HG02852 (cell line): ENCODE data around the gene CLK3.
"Not testable (repeated sequence)": the region's sequence is repeated elsewhere in the genome, so short reads cannot be mapped to it uniquely, and the experiment has no call there.

Source experiments
- ATAC-seq: cut with Tn5 transposase; IDR thresholded peaks from one replicate; pipeline ENCODE4 v1.9.1; 2021; ENCODE audit warnings: mild to moderate bottlenecking, moderate library complexity; ENCODE audit not compliant: unreplicated experiment

Gene CLK3

GRCh38 chr15:74615508-74616365 is at the start of gene CLK3:
Gene CLK3 (plus strand): TSS chr15:74615836. CDS start chr15:74619197, 3,361 bp downstream.
- ATAC-seq = peak; percentile 78

- ATAC-seq = no peak
Observed at GRCh38 chr15:74568594-74568993, 47.0 kb upstream of the CLK3 start.

GRCh38 chr15:74569731-74570070 is 45.9 kb upstream of the CLK3 start:
- ATAC-seq = no peak

GRCh38 chr15:74571191-74571590 is 44.4 kb upstream of the CLK3 start:
- no peak for ATAC-seq

- no peak for ATAC-seq
Observed at GRCh38 chr15:74573987-74574386, 41.6 kb upstream of the CLK3 start.

- ATAC-seq = no peak
Observed at GRCh38 chr15:74578496-74578994, 37.1 kb upstream of the CLK3 start.

- ATAC-seq = no peak
Observed at GRCh38 chr15:74579001-74579400, 36.6 kb upstream of the CLK3 start.

GRCh38 chr15:74580538-74581350 is 34.9 kb upstream of the CLK3 start:
- no peak for ATAC-seq

- no peak for ATAC-seq
Observed at GRCh38 chr15:74584204-74584603, 31.4 kb upstream of the CLK3 start.

GRCh38 chr15:74584779-74585178 is 30.9 kb upstream of the CLK3 start:
- no peak for ATAC-seq

- no peak for ATAC-seq
Observed at GRCh38 chr15:74585191-74585590, 30.4 kb upstream of the CLK3 start.

GRCh38 chr15:74585857-74586256 is 29.8 kb upstream of the CLK3 start:
- ATAC-seq = no peak

- ATAC-seq = no peak
Observed at GRCh38 chr15:74589826-74590225, 25.8 kb upstream of the CLK3 start.

- ATAC-seq = no peak
Observed at GRCh38 chr15:74592222-74592621, 23.4 kb upstream of the CLK3 start.

GRCh38 chr15:74593122-74593521 is 22.5 kb upstream of the CLK3 start:
- no peak for ATAC-seq

GRCh38 chr15:74594455-74594854 is 21.2 kb upstream of the CLK3 start:
- no peak for ATAC-seq

GRCh38 chr15:74595271-74595670 is 20.4 kb upstream of the CLK3 start:
- ATAC-seq = no peak

GRCh38 chr15:74596736-74597135 is 18.9 kb upstream of the CLK3 start:
- ATAC-seq = not testable (repeated sequence)

- ATAC-seq = not testable (repeated sequence)
Observed at GRCh38 chr15:74597146-74597705, 18.4 kb upstream of the CLK3 start.

GRCh38 chr15:74598126-74598842 is 17.4 kb upstream of the CLK3 start:
- peak; percentile 96 for ATAC-seq

- ATAC-seq = no peak
Observed at GRCh38 chr15:74599156-74599555, 16.5 kb upstream of the CLK3 start.
